ENCODE data around the gene NSMCE4A. TPM values are rescaled to one million over a fixed set of nuclear protein-coding genes. Genes with fewer than 3 reads are reported as not detected.
"Not testable (repeated sequence)": the region's sequence is repeated elsewhere in the genome, so short reads cannot be mapped to it uniquely, and the experiment has no call there.

Gene NSMCE4A
- polyA plus RNA-seq (ENCODE audit: insufficient read length in 3 of 3) = 10 to 100 TPM; 68.1 to 83.5 (median 79.0) TPM
- long read RNA-seq, donor 1, transcript NSMCE4A-202 (11 exons, 1,394 nt) = major isoform, 15 of 29 reads
- long read RNA-seq, donor 1, partial matches to known transcripts = 11 of 29 reads
- long read RNA-seq, donor 1, other reads (novel, unspliced or antisense) = 0 of 29 reads
- long read RNA-seq, donor 2, transcript NSMCE4A-202 (11 exons, 1,394 nt) = major isoform, 24 of 32 reads
- long read RNA-seq, donor 2, partial matches to known transcripts = 7 of 32 reads
- long read RNA-seq, donor 2, other reads (novel, unspliced or antisense) = 0 of 32 reads
- long read RNA-seq, donor 3, transcript NSMCE4A-202 (11 exons, 1,394 nt) = major isoform, 21 of 23 reads
- long read RNA-seq, donor 3, partial matches to known transcripts = 0 of 23 reads
- long read RNA-seq, donor 3, other reads (novel, unspliced or antisense) = 0 of 23 reads
- long read RNA-seq, donor 4, transcript NSMCE4A-202 (11 exons, 1,394 nt) = major isoform, 38 of 45 reads
- long read RNA-seq, donor 4, partial matches to known transcripts = 6 of 45 reads
- long read RNA-seq, donor 4, other reads (novel, unspliced or antisense) = 0 of 45 reads
- long read RNA-seq, donor 5, transcript NSMCE4A-202 (11 exons, 1,394 nt) = major isoform, 12 of 15 reads
- long read RNA-seq, donor 5, partial matches to known transcripts = 0 of 15 reads
- long read RNA-seq, donor 5, other reads (novel, unspliced or antisense) = 0 of 15 reads
- long read RNA-seq, donor 6, transcript NSMCE4A-202 (11 exons, 1,394 nt) = major isoform, 18 of 28 reads
- long read RNA-seq, donor 6, partial matches to known transcripts = 7 of 28 reads
- long read RNA-seq, donor 6, other reads (novel, unspliced or antisense) = 0 of 28 reads
- long read RNA-seq, donor 7, transcript NSMCE4A-202 (11 exons, 1,394 nt) = major isoform, 23 of 27 reads
- long read RNA-seq, donor 7, partial matches to known transcripts = 0 of 27 reads
- long read RNA-seq, donor 7, other reads (novel, unspliced or antisense) = 0 of 27 reads
- long read RNA-seq, donor 8, transcript NSMCE4A-202 (11 exons, 1,394 nt) = major isoform, 15 of 22 reads
- long read RNA-seq, donor 8, partial matches to known transcripts = 5 of 22 reads
- long read RNA-seq, donor 8, other reads (novel, unspliced or antisense) = 0 of 22 reads
- long read RNA-seq, donor 9, transcript NSMCE4A-202 (11 exons, 1,394 nt) = major isoform, 21 of 31 reads
- long read RNA-seq, donor 9, partial matches to known transcripts = 5 of 31 reads
- long read RNA-seq, donor 9, other reads (novel, unspliced or antisense) = 0 of 31 reads
- long read RNA-seq, donor 10, transcript NSMCE4A-202 (11 exons, 1,394 nt) = major isoform, 19 of 31 reads
- long read RNA-seq, donor 10, partial matches to known transcripts = 5 of 31 reads
- long read RNA-seq, donor 10, other reads (novel, unspliced or antisense) = 0 of 31 reads
- long read RNA-seq, donor 11, transcript NSMCE4A-202 (11 exons, 1,394 nt) = major isoform, 16 of 20 reads
- long read RNA-seq, donor 11, partial matches to known transcripts = 0 of 20 reads
- long read RNA-seq, donor 11, other reads (novel, unspliced or antisense) = 0 of 20 reads
- long read RNA-seq, donor 12, transcript NSMCE4A-209 (3 exons, 1,345 nt) = minor isoform, 6 of 49 reads
- long read RNA-seq, donor 12, transcript NSMCE4A-202 (11 exons, 1,394 nt) = major isoform, 29 of 49 reads
- long read RNA-seq, donor 12, partial matches to known transcripts = 11 of 49 reads
- long read RNA-seq, donor 12, other reads (novel, unspliced or antisense) = 0 of 49 reads
- long read RNA-seq, donor 13, transcript NSMCE4A-202 (11 exons, 1,394 nt) = major isoform, 9 of 15 reads
- long read RNA-seq, donor 13, partial matches to known transcripts = 0 of 15 reads
- long read RNA-seq, donor 13, other reads (novel, unspliced or antisense) = 0 of 15 reads
- long read RNA-seq, donor 14 = 0 reads
- long read RNA-seq, donor 15, transcript NSMCE4A-202 (11 exons, 1,394 nt) = major isoform, 27 of 31 reads
- long read RNA-seq, donor 15, partial matches to known transcripts = 0 of 31 reads
- long read RNA-seq, donor 15, other reads (novel, unspliced or antisense) = 0 of 31 reads
- long read RNA-seq, donor 16, transcript NSMCE4A-202 (11 exons, 1,394 nt) = major isoform, 29 of 36 reads
- long read RNA-seq, donor 16, partial matches to known transcripts = 0 of 36 reads
- long read RNA-seq, donor 16, other reads (novel, unspliced or antisense) = 0 of 36 reads

DNA sequence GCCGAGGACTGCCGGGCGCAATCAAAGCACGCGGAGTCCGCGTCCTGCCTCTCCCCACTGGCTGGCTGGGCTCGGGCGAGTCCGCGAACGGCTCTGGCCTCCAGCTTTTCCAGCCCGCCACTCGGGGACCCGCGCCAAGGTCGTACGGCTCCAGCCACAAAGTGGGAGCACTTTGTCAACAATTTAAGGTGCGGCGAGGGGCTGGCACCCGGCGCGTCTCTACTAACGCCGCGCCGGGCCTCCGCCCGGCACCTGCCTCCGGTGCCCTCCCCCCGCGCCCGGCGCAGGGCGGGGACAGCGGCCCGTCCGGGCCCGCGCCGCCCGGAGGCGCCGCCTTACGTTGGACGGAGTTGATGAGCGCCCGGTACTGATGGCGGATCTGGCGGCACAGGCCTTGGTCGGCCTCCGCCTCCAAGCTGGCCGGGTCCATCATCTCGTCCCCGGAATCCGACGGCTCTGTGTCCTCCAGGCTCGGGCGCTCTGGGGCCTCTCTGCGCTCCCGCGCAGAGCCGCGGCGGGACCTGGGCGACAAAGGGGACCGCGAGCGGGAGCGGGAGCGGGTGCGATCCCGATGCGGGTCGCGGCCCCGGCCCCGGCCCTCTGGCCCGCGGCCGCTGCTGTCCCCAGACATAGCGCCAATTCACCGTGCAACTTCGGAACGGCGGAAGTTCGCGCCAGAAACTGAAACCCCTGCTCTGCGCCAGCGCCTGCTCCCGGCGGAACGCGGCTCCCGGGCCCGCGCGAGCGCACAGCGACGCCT lies at the start of gene NSMCE4A:
Gene NSMCE4A (minus strand): TSS at position 683 of the 760 bp plus-strand sequence. CDS start 52 bp downstream, at position 631.
- peak; percentile 72 for DNase-seq

DNA sequence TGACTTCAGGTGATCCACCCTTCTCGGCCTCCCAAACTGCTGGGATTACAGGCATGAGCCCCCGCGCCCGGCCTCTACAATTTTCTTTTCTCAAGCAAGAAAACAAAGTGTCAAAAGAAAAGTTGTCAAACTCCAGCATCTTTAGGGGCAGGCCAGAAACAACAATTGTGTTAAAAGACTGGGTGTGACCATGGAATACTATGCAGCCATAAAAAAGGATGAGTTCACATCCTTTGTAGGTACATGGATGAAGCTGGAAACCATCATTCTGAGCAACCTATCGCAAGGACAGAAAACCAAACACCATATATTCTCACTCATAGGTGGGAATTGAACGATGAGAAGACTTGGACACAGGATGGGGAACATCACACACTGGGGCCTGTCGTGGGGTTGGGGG lies 48.2 kb upstream of the NSMCE4A start:
- not testable (repeated sequence) for DNase-seq

DNA sequence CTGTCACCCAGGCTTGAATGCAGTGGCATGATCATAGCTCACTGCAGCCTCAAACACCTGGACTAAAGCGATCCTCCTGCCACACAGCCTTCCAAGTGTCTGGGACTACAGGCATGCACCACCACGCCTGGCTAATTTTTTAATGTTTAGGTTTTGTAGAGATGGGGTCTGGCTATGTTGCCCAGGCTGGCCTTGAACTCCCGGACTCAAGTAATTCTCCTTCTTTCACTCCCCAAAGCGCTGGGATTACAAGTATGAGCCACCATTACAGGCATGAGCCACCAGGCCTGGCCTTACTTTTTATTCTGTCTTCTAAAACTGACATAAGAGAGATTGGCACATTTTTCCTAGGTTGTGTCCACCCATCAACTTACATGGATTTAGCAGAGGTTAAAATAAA lies 47.3 kb upstream of the NSMCE4A start:
- DNase-seq = no peak

- no peak for DNase-seq
Measured at GRCh38 chr10:122021828-122022227, 46.8 kb upstream of the NSMCE4A start.

- DNase-seq = no peak
Measured at GRCh38 chr10:122021379-122021778, 46.4 kb upstream of the NSMCE4A start.

- DNase-seq = no peak
Measured at GRCh38 chr10:122020226-122020625, 45.2 kb upstream of the NSMCE4A start.

DNA sequence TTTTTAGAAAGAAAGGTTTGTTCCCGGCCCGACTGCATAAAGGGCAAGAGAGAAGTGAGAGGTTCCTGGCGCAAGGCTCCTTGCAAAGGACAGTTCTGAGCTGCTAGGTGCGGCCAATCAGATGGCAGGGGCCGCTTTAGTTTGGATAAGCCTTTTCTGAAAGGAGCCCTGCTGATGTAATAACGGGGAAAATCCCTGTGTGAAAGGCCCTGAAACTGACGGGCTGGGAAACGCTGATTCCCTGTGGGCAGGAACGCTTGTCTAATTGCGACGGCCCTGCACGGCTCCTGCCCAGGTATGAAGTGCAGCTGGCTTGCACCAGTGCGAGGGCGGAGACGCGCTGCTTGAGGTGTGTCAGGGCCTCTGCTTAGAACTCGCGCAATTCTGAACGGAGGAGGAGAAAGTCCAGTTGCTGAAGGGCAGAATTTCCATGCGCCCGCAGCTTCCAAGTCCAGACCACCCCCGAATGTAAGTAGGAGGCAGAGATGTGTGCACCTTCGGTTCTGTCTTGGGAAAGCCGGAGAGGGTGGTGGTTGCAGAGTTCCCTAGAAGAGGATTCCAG lies 44.5 kb upstream of the NSMCE4A start:
- DNase-seq = peak; percentile 79

DNA sequence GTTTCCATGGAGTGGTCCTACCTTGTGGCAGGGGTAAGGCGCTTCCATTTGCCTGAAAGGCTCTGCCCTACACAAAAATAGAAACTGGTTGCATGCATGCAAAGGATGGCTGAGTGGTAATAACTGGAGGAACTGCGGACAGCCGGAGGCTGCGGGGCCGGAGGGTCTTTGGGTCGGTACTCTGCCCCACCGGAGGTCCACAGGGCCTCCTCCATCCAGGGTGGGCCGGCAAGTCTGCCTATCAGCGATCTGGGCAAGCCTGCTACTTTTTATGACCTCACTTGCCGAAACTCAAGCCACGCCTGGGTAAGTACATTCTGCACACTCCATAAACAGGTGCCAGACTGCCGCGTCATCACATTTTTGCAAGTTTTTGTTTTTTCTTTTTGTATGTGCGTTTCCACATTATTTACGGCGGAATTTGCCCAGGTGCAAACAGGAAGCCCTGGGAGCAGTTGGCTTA lies 44.0 kb upstream of the NSMCE4A start:
- DNase-seq = peak; percentile 64

- DNase-seq = no peak
Measured at GRCh38 chr10:122018491-122018890, 43.5 kb upstream of the NSMCE4A start.

DNA sequence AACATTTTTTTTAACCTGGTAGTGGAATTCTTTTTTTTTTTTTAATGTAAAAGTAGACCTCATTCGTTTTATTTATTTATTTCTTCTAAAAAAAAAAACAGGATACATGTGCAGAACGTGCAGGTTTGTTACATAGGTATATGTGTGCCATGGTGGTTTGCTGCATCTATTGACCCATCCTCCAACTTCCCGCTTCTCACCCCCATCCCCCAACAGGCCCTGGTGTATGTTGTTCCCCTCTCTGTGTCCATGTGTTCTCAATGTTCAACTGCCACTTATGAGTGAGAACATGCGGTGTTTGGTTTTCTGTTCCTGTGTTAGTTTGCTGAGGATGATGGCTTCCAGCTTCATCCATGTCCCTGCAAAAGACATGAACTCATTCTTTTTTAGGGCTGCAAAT lies 42.9 kb upstream of the NSMCE4A start:
- DNase-seq = not testable (repeated sequence)

DNA sequence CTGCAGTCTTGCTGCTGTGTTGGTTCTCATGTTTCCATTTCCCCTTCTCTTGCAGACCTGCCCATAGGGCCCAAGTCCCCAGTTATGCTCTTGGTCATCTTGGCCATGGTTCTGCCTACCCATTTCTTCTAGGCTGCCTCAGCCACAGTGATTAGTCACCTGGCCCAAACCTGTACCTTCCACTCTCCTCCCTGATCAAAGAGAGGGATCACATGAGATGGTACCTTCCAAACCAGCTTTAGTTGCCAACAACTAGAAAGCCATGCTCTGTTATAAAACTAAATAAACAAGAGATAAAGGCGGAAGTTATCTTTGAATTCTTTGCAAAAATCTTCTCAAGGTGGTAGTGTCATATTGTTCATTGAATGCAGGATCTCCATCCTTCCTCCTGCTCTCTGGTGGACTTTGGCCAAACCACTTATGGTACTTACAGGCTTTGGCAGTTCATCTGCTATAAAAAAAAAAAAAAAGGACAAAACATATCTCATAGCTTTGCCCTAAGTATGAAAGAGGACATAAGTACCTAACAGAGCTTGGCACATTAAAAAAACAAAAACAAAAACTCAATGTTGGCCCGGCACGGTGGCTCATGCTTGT lies 39.7 kb upstream of the NSMCE4A start:
- no peak for DNase-seq

GRCh38 chr10:122013311-122013780 lies 38.3 kb upstream of the NSMCE4A start:
- no peak for DNase-seq

GRCh38 chr10:122012731-122013130 lies 37.7 kb upstream of the NSMCE4A start:
- DNase-seq = no peak

- no peak for DNase-seq
Measured at GRCh38 chr10:122010405-122011050, 35.5 kb upstream of the NSMCE4A start.

GRCh38 chr10:122007415-122007814 lies 32.4 kb upstream of the NSMCE4A start:
- DNase-seq = no peak

DNA sequence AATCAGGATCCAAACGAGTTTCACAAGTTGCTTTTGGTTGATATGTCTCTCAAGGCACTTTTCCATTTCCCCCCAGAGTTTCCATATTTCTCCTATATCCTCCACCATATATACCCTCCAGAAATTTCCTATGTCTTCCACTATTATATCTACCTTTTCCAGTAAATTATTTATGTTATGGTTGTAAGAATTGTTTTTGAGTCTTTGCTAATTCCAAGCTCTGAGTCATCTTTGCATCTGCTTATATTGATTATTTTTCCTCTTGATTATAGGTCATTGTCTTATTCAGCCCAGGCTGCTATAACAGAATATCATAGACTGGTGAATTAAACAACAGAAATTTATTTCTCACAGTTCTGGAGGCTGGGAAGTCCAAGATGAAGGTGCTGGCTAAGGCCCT lies 26.7 kb upstream of the NSMCE4A start:
- no peak for DNase-seq

GRCh38 chr10:121999301-121999700 lies 24.3 kb upstream of the NSMCE4A start:
- no peak for DNase-seq
